GM18951 (cell line): ENCODE measurements around the gene APOC3.
"Not testable (repeated sequence)": the region's sequence is repeated elsewhere in the genome, so short reads cannot be mapped to it uniquely, and the experiment has no call there.

Experiments
- POLR2A ChIP-seq: IDR thresholded peaks from 4 replicates; pipeline ENCODE4 v1.6.1; 2011; ENCODE audit warnings: mild to moderate bottlenecking; ENCODE audit not compliant: insufficient read length, insufficient read depth; ENCODE audit errors: extremely low read depth
- in situ Hi-C: fragments of 300-500 bp; cut with MboI; formaldehyde crosslinking; loops from one replicate; pipeline ENCODE4 v1.12.0; 2022; ENCODE audit warnings: low sequenced_read_pairs, mixed read lengths, inconsistent platforms; ENCODE audit not compliant: unreplicated experiment

Gene APOC3

GRCh38 chr11:116828632-116829524 is 829 bp upstream of the APOC3 start:
- no peak for TF ChIP-seq POLR2A
- in situ Hi-C loops, result no loop called here

DNA sequence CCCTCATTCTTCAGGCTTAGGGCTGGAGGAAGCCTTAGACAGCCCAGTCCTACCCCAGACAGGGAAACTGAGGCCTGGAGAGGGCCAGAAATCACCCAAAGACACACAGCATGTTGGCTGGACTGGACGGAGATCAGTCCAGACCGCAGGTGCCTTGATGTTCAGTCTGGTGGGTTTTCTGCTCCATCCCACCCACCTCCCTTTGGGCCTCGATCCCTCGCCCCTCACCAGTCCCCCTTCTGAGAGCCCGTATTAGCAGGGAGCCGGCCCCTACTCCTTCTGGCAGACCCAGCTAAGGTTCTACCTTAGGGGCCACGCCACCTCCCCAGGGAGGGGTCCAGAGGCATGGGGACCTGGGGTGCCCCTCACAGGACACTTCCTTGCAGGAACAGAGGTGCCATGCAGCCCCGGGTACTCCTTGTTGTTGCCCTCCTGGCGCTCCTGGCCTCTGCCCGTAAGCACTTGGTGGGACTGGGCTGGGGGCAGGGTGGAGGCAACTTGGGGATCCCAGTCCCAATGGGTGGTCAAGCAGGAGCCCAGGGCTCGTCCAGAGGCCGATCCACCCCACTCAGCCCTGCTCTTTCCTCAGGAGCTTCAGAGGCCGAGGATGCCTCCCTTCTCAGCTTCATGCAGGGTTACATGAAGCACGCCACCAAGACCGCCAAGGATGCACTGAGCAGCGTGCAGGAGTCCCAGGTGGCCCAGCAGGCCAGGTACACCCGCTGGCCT is 641 bp downstream of the APOC3 start:
- in situ Hi-C loops, result no loop called here
- no peak for TF ChIP-seq POLR2A

DNA sequence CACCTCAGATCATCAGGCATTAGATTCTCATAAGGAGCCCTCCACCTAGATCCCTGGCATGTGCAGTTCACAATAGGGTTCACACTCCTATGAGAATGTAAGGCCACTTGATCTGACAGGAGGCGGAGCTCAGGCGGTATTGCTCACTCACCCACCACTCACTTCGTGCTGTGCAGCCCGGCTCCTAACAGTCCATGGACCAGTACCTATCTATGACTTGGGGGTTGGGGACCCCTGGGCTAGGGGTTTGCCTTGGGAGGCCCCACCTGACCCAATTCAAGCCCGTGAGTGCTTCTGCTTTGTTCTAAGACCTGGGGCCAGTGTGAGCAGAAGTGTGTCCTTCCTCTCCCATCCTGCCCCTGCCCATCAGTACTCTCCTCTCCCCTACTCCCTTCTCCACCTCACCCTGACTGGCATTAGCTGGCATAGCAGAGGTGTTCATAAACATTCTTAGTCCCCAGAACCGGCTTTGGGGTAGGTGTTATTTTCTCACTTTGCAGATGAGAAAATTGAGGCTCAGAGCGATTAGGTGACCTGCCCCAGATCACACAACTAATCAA is 2.2 kb downstream of the APOC3 start:
- no peak for TF ChIP-seq POLR2A
- in situ Hi-C loops, result no loop called here

- in situ Hi-C loops, result no loop called here
Measured at GRCh38 chr11:116832350-116833290, 2.9 kb downstream of the APOC3 start.

GRCh38 chr11:116833491-116833815 is 3.7 kb downstream of the APOC3 start:
- in situ Hi-C loops, result no loop called here
- no peak for TF ChIP-seq POLR2A

More at GRCh38 chr11:116832350-116833290, 2.9 kb downstream of the APOC3 start:
- no peak for TF ChIP-seq POLR2A

DNA sequence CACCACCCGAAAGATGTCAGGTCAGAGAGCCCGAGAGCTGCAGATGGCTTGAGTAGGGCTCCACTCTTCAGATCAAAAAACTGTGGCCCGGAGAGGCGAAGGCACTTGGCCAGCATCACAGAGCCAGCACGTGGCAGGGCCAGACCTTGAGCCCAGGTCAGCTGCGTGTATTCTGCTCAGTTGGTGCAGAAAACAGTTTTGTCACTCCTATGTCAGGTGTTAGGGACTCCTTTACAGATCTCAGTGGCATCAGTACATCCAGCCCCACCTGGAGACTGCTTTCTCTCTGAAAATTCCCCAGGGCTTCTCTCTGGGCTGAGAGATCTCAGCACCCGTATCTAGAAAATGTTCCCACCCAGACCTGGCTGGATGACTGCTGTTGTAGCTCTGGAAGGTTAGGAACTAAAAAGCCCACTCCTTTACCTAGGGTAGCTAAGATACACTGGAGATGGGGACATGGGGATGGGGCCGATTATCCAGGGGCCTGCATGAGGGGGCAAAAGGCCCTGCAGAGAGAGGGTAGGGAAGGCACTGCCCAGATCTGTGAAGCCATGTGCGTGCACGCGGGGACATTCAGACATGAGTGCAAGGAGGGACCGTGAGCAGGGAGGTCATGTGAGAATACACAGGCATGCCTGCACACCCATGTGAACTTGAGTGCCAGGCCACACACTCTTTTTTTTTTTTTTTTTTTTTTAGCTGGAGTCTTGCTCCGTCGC is 4.3 kb downstream of the APOC3 start:
- in situ Hi-C loops, result no loop called here
- TF ChIP-seq POLR2A, result no peak

GRCh38 chr11:116834535-116835041 is 4.9 kb downstream of the APOC3 start:
- in situ Hi-C loops, result not testable (repeated sequence)

DNA sequence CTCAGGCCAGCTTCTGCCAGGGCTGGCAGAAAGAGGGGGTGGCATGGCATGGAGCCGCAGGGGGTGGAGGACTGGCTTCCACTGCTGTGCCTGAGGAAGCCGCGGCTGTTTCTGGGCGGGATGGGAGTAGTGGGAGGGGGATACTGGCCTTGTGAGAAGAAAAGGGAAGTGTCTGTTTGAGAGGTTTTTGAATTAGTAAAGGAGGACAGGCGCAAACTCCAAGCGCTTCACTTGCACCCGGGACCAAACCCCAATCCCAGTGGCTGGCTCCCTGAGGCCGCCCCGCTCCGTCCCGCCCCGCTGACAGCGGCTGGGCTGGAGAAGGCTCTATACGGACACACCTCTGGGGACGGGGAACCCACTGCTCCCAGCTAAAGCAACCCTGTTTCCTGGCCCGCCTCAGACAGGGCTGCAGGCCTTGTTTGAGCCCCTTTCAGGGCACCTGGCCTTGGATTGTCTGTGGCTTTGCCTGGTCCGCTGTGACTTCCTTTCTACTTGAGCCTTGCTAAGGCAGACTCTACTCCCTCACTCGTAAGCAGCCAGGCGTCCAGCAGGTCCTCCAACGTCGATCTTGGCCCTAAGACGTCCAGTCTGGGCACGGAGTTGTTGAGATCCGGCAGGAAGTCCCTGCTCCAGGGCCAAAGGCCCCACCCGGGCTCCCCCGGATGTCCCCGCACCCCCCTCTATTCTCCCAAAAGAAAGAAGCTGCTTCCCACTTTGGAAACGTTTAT is 5.5 kb downstream of the APOC3 start:
- TF ChIP-seq POLR2A, result no peak
- in situ Hi-C loops, result no loop called here

DNA sequence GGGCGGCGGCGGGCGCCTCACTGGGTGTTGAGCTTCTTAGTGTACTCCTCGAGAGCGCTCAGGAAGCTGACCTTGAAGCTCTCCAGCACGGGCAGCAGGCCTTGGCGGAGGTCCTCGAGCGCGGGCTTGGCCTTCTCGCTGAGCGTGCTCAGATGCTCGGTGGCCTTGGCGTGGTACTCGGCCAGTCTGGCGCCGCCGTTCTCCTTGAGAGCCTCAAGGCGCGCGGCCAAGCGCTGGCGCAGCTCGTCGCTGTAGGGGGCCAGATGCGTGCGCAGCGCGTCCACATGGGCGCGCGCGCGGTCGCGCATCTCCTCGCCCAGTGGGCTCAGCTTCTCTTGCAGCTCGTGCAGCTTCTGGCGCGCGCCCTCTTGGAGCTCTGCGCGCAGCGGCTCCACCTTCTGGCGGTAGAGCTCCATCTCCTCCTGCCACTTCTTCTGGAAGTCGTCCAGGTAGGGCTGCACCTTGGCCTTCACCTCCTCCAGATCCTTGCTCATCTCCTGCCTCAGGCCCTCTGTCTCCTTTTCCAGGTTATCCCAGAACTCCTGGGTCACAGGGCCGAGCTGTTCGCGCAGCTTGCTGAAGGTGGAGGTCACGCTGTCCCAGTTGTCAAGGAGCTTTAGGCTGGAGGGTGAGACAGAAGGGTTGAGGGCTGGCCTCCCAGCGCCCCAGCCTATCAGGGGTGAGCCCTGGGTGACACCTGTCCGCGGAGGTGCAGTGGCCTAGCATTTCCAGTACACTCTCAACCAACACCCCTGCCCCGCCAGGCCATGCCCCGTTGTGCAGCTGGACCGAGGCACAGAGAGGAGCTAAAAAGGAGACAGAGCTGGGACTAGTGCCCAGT is 6.3 kb downstream of the APOC3 start:
- in situ Hi-C loops, result no loop called here
- TF ChIP-seq POLR2A, result peak; percentile 36

- in situ Hi-C loops, result no loop called here
- TF ChIP-seq POLR2A, result no peak
Measured at GRCh38 chr11:116836632-116836991, 6.9 kb downstream of the APOC3 start.
